Heart left ventricle (tissue), 13 donors: ENCODE results near the gene CCDC148.

Experiments
- CTCF ChIP-seq, 12 donors: fragments of 200-600 bp; sonication (generic) in 4 of 12; IDR thresholded peaks; one replicate each; pipeline versions ENCODE4 v1.5.0 to v1.8.0; 2018 to 2022; ENCODE audit warnings: antibody characterized with exemption in 12 of 12, mild to moderate bottlenecking in 5 of 12
- POLR2A ChIP-seq, 2 donors: fragments of 450-650 bp; IDR thresholded peaks; one replicate each; pipeline ENCODE4 v1.6.1; 2017; ENCODE audit warnings: antibody characterized with exemption in 2 of 2, mild to moderate bottlenecking in 2 of 2, moderate library complexity in 2 of 2
- donor health status: ischemic (EF 13 %, LVEDD 7.1; RV severe dilation, severe dysfunction).
- donor health status: DM: no; HTN: yes; CAD: no.
- donor health status: DM: no; HTN: no; CAD: no.
- donor health status: ischemic (EF 25% LVEDD 6.9; RV normal size, moderate dysfunction).
- donor health status: ischemic (EF 25% LVEDD 5.7; RV mildly dilated, moderate dysfunction).
- donor health status: ischemic (EF 35%, LVEDD 5.7; RV mildly dilated, moderate dysfunction).
- donor health status: nonischemic (EF 11% LVEDD 7.7; RV severe dilation, severe dysfunction).
- donor health status: DM: yes; HTN: yes; CAD: no.
- donor health status: PGD.
- donor health status: ischemic (EF 29% LVEDD 5.4; RV normal size, mild dysfunction).
- donor health status: nonischemic (EF 23%, LVEDD 6.1; RV moderate dilation, normal function).

- TF ChIP-seq POLR2A (IDR thresholded peaks at IDR 0.05) (no peak), CTCF (IDR thresholded peaks at IDR 0.05) (no peak)
Measured at GRCh38 chr2:158255257-158255656, 201.3 kb downstream of the CCDC148 start.
